Measurements from ENCODE around the gene SHC2.
"Not testable (repeated sequence)": the region's sequence is repeated elsewhere in the genome, so short reads cannot be mapped to it uniquely, and the experiment has no call there.

Gene SHC2

GRCh38 chr19:389255-389934 is 71.4 kb downstream of the SHC2 start:
- ATAC-seq: no peak

GRCh38 chr19:388691-389090 is 72.1 kb downstream of the SHC2 start:
- ATAC-seq (no peak), DNase-seq (no peak)

More at GRCh38 chr19:389255-389934, 71.4 kb downstream of the SHC2 start:
- DNase-seq: no peak

GRCh38 chr19:387777-388176 is 73.1 kb downstream of the SHC2 start:
- DNase-seq: no peak
- ATAC-seq: no peak

GRCh38 chr19:386632-387301 is 74.1 kb downstream of the SHC2 start:
- DNase-seq, ATAC-seq: not testable (repeated sequence)

GRCh38 chr19:386189-386588 is 74.6 kb downstream of the SHC2 start:
- ATAC-seq, DNase-seq: not testable (repeated sequence)

GRCh38 chr19:384799-385169 is 76.0 kb downstream of the SHC2 start:
- ATAC-seq: no peak
- DNase-seq: no peak

GRCh38 chr19:383922-384798 is 76.7 kb downstream of the SHC2 start:
- peak; percentile 35 for DNase-seq
- no peak for ATAC-seq

GRCh38 chr19:383040-383439 is 77.8 kb downstream of the SHC2 start:
- ATAC-seq (no peak), DNase-seq (no peak)

- ATAC-seq (peak; percentile 91), DNase-seq (peak; percentile 50)
Measured at GRCh38 chr19:382578-382977, 78.3 kb downstream of the SHC2 start.

GRCh38 chr19:381901-382300 is 78.9 kb downstream of the SHC2 start:
- not testable (repeated sequence) for DNase-seq, ATAC-seq

- DNase-seq, ATAC-seq: not testable (repeated sequence)
Measured at GRCh38 chr19:380618-381219, 80.1 kb downstream of the SHC2 start.

GRCh38 chr19:379796-380195 is 81.0 kb downstream of the SHC2 start:
- ATAC-seq: no peak
- no peak for DNase-seq

GRCh38 chr19:378706-379105 is 82.1 kb downstream of the SHC2 start:
- ATAC-seq (no peak), DNase-seq (no peak)

GRCh38 chr19:377801-378581 is 82.8 kb downstream of the SHC2 start:
- ATAC-seq: no peak
- DNase-seq: no peak

GRCh38 chr19:376111-376470 is 84.7 kb downstream of the SHC2 start:
- DNase-seq (no peak), ATAC-seq (no peak)

- DNase-seq (no peak), ATAC-seq (no peak)
Measured at GRCh38 chr19:375395-376110, 85.3 kb downstream of the SHC2 start.

GRCh38 chr19:374886-375235 is 86.0 kb downstream of the SHC2 start:
- DNase-seq (no peak), ATAC-seq (no peak)

- no peak for DNase-seq
Measured at GRCh38 chr19:374183-374885, 86.5 kb downstream of the SHC2 start.

GRCh38 chr19:373391-374182 is 87.2 kb downstream of the SHC2 start:
- DNase-seq: no peak
- ATAC-seq: no peak

More at GRCh38 chr19:374183-374885, 86.5 kb downstream of the SHC2 start:
- no peak for ATAC-seq
